ENCODE results near the gene FAM170B.

The FAM170B gene

DNA sequence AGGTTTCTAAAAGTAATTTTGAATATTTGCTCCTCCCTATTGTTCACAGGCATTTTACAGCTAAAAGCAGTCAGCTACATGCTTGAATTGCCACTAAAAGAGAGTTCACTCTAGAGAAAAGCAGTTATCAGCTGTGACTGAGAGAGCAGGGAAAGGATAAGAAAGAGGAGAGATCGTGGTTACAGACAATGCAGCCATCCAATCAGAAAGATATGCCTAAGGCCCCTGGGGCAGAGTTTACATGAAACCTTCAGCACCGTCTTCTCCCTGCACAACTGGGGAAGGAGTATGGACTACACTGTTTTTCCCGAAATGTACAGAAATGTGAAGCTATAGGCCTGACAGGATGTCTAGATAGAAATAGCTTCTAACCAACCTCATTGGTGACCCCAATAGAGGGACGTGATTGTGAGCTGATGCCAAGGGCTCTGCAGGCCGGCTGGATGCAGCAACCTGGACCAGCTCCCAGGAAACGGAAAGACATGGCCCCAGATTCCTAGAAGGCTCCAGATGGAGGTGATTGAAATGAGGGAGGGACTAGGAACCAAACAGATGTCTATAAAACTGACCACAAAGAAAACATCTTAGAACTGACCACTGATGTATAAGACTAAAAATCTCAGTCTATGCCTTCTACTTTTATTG is 15.3 kb downstream of the FAM170B start:
- no peak for DNase-seq

DNA sequence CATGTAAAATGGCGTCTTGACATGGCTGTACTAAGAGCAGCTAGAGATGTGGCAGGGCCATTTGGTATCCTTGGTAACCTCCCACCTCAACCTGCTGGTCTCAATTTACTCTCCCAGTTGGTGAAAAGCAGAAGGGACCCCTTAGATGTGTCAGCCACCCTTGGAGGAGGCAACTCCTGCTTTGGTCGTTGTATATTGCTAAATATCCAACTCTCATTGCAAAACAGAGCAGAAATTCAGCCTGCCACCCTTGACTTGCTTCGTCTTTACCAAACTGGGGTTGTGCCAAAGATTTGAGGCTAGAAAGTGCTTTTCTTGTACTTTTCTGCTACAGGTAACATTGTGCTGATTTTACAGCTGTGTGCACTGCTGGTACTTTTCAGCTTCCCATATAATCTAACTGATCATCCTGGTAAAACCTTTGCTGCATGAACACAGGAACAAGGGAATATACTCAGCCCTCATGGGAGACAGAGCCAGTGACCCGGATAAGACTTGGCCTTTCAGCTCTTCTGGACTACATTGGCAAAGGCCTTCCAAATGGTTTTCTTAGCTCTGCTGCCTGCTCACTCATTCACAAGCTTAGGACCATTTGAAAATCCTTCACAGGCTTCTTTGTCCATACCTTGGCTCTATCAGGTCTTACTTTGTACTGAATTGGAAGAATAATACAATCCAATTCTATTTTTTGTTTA is 16.3 kb downstream of the FAM170B start:
- no peak for DNase-seq

DNA sequence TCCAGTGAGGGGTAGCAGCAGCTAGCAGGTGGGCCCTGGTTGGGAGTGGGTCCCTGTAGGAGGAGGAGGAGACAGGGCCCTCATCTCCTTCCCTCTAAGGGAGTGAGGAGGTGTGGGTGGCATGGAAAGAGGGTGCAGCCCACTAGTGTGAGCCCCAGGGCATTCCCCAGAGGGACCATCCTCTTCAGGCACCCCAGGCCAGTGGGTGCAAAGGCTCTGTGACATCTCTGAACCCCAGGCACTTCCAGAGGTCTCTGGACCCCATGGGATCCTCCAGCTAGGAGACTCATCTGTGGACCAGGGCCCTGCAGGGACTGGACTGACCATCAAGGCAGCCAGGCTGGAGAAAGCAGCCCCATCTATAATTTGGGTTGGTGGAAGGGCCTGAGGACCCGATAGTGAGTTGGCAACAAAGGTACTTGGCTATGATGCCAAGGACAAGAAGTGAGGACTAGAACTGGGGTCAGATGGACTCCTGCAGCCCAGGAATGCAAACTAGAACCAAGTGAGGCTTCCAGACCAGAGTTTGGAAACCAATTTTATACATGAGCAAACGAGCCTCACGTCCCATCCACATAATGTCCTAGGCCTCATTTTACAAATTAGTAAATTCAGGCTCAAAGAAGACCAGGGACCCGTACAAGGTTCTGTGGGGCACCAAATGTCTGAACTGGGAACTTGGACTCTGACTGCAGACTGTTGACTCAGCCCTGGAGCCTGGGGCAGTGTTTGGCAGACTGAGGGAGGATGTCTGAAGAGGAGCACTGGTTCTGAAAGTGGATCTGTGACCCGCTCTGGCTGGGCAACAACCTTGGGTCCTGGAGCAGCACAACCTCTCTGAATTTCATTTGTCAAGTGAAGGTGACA is 17.1 kb downstream of the FAM170B start:
- no peak for DNase-seq

DNA sequence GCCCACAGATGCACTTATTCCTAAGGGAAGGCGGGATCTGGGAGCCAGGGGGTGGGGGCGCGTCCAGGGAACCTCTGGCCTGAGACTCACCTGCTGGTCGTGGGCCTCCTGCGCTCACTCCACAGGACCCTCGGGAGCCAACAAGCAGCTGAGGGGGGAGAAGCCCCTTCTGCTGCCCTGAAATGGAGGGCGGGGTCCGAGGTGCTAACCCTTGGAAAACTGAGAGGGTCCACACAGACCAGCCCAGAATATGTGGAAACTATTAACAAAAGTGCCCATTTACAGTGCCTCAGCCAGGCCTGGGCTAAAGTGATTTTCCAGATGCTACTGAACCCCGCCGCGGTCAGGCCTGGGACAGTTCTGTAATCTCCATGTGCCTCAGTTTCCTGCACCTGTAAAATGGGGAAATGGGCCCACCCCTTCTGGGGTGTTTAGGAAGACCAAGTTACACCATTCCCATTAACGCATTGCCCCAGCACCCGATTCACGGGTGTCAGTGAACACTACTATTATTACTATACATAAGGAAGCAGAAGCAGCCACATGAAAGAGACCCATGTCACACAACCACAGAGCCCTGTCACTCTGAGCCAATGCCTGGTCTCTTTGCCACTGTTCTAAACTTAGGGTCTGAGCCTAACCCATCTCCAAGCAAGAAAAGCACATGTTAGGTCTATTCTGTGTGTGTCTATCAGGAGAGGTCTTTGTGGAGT is 17.9 kb downstream of the FAM170B start:
- no peak for DNase-seq

DNA sequence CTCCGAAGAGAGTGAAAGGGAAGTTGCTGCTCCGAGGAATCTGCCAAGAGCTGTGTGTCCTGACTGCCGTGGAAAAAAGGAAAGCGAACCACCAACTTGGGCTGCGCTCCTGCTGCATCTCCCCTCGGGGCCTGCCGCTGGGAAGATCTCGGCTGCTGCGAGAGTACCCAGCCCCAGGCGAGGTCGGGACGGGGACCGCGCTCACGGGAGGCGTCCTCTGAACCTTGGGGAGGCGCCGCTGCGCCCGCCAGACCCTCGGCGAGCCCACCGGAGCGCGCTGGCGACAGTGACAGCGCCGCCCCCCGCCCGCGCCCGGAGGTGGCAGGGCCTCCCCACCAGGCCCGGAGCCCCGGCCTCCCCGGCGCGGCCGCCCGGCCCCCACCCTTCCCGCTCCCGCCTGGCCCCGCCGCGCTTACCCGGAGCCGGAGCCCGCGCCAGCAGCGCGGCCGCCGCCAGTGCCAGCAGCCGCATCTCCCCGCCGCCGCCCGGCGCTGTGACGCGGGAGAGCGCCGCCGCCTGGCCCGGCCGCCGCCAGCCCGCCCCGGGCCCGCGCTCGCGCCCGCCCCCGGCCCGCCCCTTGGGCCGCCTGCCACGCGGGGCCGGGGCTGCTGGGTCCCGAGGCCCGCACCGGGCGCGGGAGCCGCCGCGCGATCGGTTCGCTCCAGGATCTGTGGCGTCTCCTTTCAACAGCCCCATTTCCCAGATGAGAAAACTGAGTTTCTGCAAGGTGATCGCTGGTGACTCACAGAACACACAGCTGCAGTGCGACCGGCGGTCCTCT is 18.6 kb downstream of the FAM170B start, which contains the start of gene VSTM4:
Gene VSTM4, minus strand, starts transcription at position 508 of the 781 bp plus-strand sequence. Its CDS starts 37 bp downstream, at position 471.
- DNase-seq: no peak

DNA sequence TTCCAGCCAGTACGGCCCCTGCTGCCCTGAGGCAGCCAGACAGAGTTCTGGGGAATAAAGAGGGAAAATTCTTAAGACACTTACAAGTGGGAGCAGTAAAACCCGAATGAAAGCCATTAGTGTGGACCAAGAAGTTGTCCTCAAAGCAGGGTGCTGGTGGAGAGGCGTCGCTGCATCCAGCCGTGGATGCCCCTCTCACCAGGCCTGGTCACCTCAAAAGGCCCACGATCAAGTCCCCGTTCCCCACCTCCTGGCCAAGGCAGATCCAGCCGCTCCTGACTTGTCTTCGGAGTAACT is 19.2 kb downstream of the FAM170B start:
- no peak for DNase-seq

DNA sequence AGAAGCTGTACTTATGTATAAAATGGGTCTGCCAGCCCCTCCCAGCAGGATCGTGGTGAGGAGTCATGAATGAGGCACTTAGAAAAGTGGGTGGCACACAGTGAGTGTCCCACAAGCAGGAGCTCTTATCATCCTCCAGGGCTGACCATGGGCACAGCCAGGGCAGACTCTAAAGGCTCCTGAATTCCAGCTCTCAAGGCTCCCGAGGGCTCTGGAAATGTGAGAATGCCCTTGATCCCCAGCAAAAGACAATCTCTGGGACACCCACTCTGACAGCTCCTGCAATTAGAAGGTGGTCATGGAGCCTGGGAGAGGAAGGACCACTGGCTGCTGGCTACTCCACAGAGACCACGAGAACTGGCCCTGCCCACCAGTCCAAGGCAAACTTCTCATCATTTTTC is 20.1 kb downstream of the FAM170B start:
- no peak for DNase-seq

DNA sequence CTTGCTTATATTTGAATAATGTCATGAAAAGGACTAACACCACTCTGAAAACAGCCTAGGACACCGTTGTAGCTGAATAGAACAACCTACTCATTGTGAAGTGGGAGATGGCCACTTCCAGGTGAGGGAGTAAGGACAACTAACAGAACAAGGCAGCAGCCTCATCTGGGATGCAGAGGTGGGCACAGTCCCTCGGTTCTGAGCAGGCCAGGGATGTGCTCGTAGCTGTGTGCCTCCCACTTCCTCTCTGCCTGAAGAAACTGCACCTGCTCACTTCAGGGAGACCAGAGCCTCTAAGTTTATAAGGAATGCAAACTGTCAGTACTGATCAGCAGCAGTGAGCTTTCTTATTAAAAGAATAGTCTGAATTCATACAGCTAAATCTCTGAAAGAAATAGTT is 21.0 kb downstream of the FAM170B start:
- no peak for DNase-seq

DNA sequence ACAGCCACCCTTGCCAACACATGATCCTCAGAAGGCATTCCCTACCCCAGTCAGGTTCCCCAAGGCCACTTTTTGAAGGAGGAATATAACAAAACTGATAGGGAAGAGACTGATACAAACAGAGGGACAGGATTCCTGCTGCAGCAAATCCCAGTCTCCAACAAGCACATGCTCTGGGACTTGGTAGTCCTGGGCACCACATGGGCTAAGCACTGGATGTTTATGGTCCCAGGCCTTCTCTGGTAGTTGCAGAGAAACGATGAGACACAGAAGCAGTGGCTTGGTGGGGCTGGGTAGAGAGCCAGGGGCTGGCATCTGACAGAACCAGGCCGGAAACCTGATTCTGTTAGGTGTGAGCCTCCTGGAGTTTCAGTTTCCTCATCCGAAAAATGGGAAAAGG is 21.7 kb downstream of the FAM170B start:
- DNase-seq: no peak

DNA sequence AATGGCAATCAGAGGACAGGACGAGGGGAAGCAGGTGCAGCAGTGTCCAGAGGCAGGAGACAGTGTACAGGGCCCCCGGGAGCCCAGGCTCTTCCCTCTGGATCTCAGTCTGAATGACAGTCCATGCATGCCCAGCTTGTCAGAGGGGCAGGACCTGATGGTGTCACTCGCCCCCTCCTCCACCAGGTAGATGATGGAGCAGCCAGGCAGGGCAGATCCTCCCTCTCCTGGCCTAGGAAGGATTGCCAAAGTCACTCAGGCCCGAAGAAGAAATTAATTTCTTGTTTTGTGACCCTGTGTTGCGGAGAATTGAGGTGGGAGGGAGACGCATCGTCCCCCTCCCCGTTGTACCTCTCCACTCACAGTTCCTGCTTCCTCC is 22.5 kb downstream of the FAM170B start:
- no peak for DNase-seq

DNA sequence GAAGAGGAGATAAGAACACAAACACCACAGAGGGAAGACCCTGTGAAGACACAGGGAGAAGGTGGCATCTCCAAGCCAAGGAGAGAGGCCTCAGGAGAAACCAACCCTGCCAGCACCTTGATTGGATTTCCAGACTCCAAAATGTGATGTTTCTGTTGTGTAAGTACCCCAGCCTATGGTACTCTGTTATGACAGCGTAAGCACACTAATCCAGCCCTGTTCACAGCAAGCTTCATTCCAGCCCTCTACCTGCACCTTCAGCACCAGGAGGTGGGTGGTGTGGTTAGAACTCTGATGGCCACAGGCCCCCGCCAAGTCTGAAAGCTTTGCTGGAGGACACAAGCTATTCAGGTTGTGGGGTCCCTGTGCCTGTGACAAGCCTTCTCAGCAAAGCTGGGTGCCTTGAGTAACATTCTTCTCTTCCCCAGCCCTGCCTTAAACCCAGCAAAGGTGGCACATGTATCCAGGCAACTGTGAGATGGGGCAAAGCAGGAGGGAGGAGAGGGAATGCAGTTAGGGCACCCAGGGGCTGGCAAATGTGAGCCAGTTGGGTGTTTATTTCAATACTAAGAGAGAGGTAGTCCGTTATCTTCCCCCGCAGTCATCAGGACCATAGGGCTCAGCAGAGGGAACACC is 23.0 kb downstream of the FAM170B start:
- DNase-seq: no peak

DNA sequence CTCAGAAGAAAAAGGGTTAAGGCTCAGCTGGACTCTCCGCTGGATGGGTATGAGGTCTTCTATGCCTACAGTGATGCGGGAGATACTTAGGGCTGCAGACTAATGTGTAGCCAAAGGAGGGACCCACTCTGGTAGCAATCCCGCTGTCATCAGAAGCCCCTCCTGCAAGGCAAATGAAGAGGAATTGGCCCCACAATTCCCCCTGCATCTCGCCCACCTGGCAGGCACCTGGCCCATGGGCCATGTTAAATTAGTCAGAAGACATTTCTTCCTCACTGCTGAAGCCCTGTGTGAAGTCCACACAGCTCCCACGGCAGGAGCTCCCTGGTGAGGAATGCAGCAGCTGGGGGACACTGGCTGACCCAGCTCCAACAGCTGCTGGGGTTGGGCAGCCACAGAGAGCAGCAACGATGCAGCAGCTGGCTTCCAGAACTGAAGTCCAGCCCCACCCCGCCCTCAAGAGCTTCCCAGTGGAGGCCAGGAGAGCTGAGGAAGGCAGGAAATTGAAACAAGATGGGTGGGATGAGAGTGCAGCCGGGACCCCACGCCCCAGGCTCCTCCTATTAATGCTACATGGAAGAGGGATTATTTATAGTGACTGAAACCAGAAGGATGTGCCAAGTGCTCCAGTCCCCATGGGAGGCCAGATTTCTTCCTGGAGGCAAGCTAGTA is 24.0 kb downstream of the FAM170B start:
- DNase-seq: no peak

DNA sequence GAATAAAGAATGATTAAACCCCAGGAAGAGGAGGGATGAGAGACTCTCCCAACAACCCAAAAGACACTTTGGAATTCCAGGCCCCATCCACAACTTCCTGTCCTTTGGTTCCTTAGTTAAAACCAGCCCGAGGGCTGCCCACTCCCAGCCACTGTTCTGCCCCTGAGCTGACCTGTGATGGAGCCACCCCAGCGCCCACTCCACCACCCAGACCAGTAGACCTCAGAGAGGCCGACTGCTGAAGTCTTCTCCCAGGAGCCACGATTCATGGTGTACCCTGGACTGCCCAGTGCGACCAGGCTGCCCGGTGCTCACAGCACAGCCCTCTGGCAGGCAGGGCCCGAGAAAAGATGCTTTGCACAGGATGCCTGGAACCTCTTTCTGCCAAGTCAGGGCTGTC is 25.2 kb downstream of the FAM170B start:
- DNase-seq: no peak

DNA sequence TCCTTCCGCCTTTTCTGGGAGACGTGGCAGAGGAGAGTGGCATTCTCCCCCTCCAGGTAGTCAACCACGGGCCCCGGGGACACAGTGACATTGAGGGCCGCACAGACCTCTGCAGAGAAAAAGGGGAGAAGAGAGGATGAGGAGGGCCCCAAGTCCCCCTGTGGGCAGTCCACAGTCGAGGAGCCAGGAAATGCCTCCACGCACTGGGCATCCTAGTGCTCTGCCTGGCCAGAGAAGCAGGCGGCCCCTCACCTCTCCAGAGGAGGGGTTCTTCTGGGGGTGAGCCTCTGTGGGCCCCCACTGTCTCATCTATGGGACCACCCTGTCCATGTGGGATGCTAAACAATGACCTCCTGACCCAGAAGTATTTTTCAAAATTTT is 25.9 kb downstream of the FAM170B start:
- no peak for DNase-seq

DNA sequence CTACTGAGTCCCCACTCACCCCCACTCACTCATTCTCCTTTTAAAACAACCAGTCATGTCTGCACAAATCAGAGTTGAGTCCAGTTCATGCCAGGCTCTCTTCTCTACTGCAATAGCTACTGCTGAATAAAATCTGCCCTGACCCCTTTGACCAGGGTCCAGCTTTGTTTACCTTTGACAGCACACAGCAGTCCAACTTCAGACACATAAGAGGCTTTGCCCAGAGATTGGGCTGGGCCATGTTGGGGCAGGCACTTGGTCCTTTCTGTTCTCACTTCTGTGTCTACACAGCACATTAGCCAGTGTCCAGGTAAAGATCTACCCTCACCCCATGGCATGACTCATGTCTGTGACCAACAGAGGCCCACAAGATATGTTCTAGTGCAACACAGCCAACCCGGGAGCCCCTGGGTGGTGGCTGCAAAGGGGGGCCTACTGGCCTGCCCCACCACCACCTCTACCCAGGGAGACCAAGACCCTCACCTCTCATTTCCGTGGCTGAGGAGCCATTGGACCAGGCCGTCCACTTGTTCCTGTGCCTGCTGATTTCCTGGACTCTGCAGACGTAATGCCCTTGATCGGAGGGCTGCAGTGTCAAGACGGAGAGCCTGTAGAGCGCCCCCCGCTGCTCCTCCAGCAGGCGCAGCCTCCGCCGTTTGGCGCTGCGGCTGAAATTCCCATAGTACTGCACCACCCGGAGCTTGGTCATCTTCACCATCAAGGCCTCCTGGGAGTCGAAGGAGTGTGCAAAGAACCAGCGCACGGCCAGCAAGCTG is 26.5 kb downstream of the FAM170B start:
- DNase-seq: no peak

DNA sequence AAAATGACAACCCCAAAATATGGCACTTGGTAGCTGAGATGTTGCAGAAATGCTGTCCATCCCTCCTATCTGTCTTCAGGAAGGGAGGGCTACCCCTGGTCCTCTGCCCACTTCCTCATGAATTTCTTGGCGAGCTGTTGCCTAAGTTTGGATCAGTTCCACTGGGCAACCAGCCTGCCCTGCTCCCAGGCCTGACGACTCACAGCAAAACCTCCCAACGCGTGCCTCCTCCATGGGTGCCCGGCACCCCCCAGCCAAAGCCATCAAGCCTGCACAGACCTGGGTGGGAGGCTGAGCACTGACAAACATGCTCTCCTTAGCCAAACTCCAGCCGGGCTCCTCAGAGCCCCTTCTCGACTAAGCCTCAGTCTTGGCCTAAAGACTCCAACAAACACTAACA is 27.4 kb downstream of the FAM170B start:
- no peak for DNase-seq

DNA sequence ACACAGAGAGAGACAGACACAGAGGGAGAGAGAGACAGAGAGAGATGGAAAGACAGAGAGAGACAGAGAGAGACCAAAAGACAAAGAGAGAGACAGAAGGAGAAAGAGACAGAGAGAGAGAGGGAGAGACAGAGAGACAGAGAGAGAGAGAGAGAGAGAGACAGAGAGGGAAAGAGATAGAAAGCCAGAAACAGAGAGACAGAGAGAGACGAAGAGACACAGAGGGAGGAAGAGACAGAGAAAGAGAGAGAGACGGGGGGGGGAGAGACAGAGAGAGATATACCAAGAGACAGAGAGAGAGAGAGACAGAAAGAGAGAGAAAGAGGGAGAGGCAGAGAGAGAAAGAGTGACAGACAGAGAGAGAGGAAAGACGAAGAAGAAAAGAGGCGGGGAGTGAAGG is 28.7 kb downstream of the FAM170B start:
- no peak for DNase-seq

DNA sequence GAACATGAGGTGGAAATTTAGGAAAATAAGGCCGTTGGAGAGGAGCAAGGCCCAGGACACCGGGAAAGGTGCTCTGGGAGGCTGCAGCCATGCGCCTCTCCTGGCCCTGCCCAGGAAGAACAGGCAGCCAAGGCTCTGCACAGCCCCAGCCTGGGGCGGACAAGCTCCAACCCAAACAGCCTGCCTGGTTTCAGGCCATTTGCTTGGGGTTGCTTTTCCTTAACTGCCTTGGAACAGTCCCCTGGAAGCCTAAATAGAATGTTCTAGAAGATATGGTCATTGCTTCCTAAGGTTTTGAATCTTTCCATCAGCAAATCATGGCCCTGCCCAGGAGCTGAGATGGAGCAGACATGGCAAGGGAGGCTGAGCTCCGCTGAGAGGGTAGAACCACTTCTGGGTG is 29.5 kb downstream of the FAM170B start:
- no peak for DNase-seq

DNA sequence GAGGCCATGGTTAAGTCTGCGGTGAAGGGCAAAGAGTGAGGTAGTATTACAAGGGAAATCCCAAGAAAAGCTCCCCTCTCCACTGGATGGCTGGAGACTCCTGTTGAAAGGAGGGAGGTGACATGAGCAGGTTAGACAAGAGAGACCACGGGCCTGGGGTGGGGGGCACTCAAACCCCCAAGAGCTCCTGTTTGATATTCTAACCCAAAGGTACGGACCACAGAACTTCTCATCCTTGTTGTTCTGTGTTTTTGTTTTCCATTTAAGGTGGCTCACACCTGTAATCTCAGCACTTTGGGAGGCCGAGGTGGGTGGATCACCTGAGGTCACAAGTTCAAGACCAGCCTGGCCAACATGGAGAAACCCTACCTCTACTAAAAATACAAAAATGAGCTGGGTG is 30.1 kb downstream of the FAM170B start:
- no peak for DNase-seq

DNA sequence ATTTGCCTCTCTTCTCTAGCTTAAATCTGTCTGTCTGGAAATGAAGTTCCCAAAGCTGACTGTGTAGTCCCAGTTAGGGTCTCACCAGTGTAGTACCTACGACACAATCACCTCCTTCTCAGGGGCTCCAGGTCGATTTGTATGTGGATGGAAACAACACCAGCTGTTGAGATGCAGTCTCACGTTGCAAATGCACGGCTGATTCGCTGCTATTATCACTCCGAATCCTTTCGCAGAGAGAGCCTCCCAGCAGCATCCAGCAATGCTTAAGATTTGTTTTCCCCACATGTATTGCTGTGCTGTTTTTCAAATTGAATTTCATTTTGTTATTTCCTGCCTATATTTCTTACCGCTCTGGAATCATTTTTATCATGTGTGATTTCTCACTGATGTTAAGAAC is 34.8 kb downstream of the FAM170B start:
- no peak for DNase-seq

Data from activated CD4-positive, alpha-beta T cell treated with anti-CD3 and anti-CD28 coated beads, Interleukin-2, amount 50 U/mL, for 4 hours (primary cell).